Nephron (organoid): ENCODE data around the gene FRMD1.

Experiments used
- H3K27ac Mint-ChIP-seq, 3 experiments: 2 replicates each; pipeline ENCODE4 v1.8.0; 2020; ENCODE audit warnings: mixed read lengths in 3 of 3, mild to moderate bottlenecking in 2 of 3, moderate library complexity in 1 of 3
- H3K27me3 Mint-ChIP-seq: 2 replicates; pipeline ENCODE4 v1.8.0; 2021; ENCODE audit warnings: low read depth, mild to moderate bottlenecking, moderate library complexity, mixed read lengths
- H3K36me3 Mint-ChIP-seq: 2 replicates; pipeline ENCODE4 v1.8.0; 2020; ENCODE audit warnings: low read depth, mixed read lengths
- H3K4me1 Mint-ChIP-seq: 2 replicates; pipeline ENCODE4 v1.8.0; 2020; ENCODE audit warnings: mixed read lengths
- H3K4me3 Mint-ChIP-seq, 3 experiments: 2 replicates each; pipeline ENCODE4 v1.8.0; 2020; ENCODE audit warnings: mild to moderate bottlenecking in 3 of 3, mixed read lengths in 3 of 3, moderate library complexity in 2 of 3
- H3K9me3 Mint-ChIP-seq: 2 replicates; pipeline ENCODE4 v1.8.0; 2020; ENCODE audit warnings: mixed read lengths
- TF ChIP-seq, protein P1 (sequence below), 3 experiments: fragments of 200-600 bp; sonication (generic); IDR thresholded peaks; one replicate each; pipeline ENCODE4 v1.5.0; 2021; ENCODE audit warnings: antibody characterized with exemption in 3 of 3; ENCODE audit not compliant: unreplicated experiment in 3 of 3

FRMD1 gene

DNA sequence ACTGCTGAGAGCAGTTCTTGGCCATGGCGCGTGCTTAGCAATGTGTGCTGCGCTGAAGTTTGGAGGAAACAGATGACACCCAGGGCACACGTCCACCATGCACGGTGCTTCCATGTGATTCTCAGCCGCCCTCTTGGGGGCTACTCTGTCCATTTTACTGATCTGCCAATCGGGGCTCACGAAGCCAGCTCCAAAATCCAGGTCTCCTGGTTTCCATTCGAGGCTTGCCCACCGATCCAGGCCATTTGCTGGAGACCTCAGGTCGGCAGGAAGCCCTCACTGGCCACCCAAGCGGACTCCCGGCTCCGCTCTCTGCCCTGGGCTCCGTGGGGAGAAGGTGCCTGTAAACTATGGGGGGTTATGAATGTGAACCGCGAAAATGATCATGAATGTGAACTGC is 11.7 kb upstream of the FRMD1 start:
- Mint-ChIP-seq H3K36me3 (no peaks in the 10 kb centered on the region), H3K9me3 (no peaks in the 10 kb centered on the region), H3K4me3 (no peak overlapping the region), H3K4me1 (peaks cover 68% of the 10 kb centered on the region), H3K27me3 (peaks cover 21% of the 10 kb centered on the region), H3K27ac (peak overlapping the region; percentile 90 to 100 (median 94))
- TF ChIP-seq, protein P1, sequence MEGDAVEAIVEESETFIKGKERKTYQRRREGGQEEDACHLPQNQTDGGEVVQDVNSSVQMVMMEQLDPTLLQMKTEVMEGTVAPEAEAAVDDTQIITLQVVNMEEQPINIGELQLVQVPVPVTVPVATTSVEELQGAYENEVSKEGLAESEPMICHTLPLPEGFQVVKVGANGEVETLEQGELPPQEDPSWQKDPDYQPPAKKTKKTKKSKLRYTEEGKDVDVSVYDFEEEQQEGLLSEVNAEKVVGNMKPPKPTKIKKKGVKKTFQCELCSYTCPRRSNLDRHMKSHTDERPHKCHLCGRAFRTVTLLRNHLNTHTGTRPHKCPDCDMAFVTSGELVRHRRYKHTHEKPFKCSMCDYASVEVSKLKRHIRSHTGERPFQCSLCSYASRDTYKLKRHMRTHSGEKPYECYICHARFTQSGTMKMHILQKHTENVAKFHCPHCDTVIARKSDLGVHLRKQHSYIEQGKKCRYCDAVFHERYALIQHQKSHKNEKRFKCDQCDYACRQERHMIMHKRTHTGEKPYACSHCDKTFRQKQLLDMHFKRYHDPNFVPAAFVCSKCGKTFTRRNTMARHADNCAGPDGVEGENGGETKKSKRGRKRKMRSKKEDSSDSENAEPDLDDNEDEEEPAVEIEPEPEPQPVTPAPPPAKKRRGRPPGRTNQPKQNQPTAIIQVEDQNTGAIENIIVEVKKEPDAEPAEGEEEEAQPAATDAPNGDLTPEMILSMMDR (IDR thresholded peaks at IDR 0.05; ENCODE audit: unreplicated experiment in 3 of 3): no peak

DNA sequence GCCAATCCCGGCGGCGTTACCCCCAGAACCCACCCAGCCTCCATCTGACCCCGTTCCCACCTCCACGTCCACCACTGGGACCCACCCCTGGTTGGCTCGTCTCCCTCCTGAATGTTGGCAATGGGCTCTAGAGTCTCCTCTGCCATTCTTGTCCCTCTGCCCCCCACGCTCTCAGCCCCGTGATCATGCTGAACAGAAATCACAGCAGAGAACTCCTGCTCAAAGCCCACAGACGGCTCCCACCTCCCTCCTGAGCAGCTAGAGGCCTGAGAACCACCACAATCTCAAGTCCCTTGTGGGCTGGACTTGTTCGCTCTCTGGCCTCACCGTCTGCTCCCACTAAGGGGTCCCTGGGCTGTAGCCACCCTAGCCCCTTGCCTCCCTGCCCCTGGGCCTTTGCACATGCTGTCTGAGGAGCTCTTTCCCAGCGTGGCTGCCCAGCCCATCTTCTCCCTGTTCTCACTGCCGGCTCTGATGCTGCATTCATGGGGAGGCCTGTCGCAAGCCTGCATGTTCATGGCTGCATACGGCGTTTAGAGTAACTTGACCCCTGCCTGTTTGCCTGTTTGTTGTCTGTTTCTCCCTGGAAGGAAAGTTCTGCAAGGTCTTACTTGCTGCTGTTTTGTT is 11.2 kb upstream of the FRMD1 start:
- no peaks in the 10 kb centered on the region for H3K36me3 Mint-ChIP-seq
- H3K4me1 Mint-ChIP-seq: peaks cover 65% of the 10 kb centered on the region
- peaks cover 18% of the 10 kb centered on the region for H3K27me3 Mint-ChIP-seq
- H3K9me3 Mint-ChIP-seq: no peaks in the 10 kb centered on the region
- H3K27ac Mint-ChIP-seq: peak overlapping the region; percentile 90 to 100 (median 94)
- H3K4me3 Mint-ChIP-seq: peak overlapping the region in 2 of 3 experiments; percentile 25 to 26
- TF ChIP-seq, protein P1 (IDR thresholded peaks at IDR 0.05; ENCODE audit: unreplicated experiment in 3 of 3): no peak

DNA sequence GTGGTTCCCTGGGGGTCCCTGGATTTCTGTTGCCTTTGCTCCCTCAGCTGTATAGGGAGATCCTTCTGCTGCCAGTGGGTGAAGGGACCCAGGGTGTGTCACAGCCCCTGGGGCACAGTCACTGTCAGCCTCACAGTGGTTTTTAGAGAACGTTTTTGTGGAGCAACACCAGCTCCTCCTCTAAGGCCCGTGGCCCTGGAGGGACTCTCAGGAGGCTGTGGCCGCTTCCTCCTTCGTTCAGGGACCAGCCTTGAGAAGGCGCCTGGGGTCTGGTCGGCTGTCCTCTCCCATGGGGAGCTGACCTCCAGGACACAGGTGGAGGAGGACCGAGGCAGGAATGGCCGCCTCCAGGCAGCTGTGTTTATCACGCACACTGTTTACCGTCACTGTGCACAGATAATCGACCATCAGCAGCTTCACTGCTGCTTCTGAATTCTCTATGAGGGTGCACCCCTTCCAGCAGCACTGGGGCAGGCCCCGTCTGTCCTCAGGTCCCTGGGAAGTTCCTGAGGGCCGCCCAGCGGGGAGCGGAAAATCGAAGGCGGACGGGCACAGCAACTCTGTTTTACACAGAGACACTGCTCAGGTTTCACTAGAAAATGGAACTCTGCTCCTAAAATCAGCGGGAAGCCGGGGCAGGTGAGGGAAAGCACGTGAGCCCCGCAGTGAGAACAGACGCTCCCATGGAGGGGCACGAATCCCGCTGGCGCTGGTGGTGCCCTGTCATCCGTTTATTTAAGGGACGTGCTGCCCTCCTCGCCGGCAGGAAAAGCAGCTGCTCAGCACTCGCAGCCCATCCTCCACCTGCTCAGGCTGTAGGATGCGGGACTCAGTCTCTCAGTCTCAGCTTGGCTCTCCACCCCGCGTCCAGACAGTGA is 10.4 kb upstream of the FRMD1 start:
- TF ChIP-seq, protein P1 (IDR thresholded peaks at IDR 0.05; ENCODE audit: unreplicated experiment in 3 of 3): no peak
- peaks cover 18% of the 10 kb centered on the region for H3K27me3 Mint-ChIP-seq
- no peaks in the 10 kb centered on the region for H3K9me3 Mint-ChIP-seq
- peak overlapping the region; percentile 90 to 100 (median 94) for H3K27ac Mint-ChIP-seq
- no peaks in the 10 kb centered on the region for H3K36me3 Mint-ChIP-seq
- peak overlapping the region in 1 of 3 experiments; percentile 25 for H3K4me3 Mint-ChIP-seq
- H3K4me1 Mint-ChIP-seq: peaks cover 65% of the 10 kb centered on the region

DNA sequence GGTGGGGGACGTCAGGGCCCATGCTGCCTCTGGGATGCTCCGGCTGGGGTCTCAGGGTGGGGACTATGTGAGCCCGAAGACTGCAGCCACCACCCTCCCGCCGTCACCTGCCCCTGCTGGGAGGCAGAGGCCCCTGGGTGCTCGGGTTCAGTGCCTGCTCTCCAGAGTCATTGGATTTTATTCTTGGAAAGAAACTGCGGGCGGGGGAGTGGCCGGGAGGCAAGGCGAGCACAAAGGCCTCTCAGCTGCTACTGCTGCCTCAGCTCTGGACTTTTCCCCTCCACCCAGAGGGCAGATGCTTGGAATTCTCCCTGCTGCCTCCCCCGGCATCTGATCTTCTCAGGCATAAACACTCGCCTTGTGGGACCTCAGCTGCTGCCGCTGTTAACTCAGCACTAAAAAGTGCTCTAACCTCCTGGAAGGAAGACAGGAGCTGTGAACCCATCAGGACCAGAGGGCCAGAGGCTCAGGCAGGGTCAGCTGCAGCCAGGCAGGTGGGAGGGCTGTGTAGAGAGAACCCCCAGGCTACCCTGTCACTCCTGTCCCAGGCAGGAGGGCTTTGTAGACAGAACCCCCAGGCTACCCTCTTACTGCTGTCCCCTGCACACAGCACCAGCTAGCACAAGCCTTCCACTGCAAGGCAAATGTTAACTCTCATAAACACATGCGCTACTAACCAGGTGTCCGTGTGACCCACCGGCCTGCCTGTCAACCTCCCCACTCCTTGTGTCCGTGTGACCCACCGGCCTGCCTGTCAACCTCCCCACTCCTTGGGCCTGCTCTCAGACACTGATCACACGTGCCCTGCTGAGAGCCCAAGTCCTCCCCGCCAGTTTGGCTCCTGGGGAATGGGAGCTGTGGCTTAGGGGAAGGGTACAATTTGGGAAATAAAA is 9.4 kb upstream of the FRMD1 start:
- H3K4me1 Mint-ChIP-seq: peaks cover 70% of the 10 kb centered on the region
- H3K27me3 Mint-ChIP-seq: peaks cover 13% of the 10 kb centered on the region
- H3K9me3 Mint-ChIP-seq: no peaks in the 10 kb centered on the region
- no peaks in the 10 kb centered on the region for H3K36me3 Mint-ChIP-seq
- H3K27ac Mint-ChIP-seq: peak overlapping the region; percentile 94 to 100 (median 99)
- peak overlapping the region; percentile 47 to 52 (median 51) for H3K4me3 Mint-ChIP-seq
- TF ChIP-seq, protein P1 (IDR thresholded peaks at IDR 0.05; ENCODE audit: unreplicated experiment in 3 of 3): no peak

DNA sequence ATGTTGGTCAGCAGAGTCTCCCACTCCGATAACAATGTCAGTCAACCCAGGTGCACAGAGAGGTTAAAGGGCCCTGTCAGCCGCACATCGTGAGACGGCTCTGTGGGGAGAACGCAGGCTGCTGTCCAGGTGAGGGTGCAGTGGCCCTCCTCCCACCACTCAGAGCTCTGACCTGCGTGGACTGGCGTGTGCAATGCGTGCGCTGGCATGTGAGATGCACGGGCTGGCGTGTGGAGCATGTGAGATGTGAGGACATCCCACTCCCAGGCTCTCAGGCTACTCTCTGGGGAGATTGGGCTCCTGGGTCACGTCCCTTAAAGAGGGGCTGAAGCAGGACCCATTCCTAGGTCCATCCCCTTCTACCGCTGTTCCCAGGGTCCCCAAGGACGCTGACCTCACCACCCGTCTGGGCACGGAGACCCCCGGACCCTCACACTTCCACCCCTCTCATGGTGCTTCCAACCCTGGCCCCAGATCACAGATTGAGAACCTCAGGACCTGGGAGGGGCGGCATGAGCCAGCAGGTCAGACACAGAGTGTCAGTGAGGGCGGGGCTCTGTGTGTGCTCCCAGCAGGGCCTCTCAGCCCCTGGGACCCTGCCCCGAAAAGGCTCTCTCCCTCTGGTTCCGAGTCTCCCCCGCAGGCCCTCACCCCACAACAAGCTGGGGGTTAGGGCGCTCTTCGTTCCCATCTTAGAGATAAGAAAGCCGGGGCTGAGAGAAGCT is 8.6 kb upstream of the FRMD1 start:
- Mint-ChIP-seq H3K4me3 (peak overlapping the region; percentile 21 to 52 (median 51)), H3K27me3 (peaks cover 5% of the 10 kb centered on the region), H3K27ac (peak overlapping the region; percentile 94 to 100 (median 99)), H3K4me1 (peaks cover 69% of the 10 kb centered on the region), H3K36me3 (no peaks in the 10 kb centered on the region), H3K9me3 (no peaks in the 10 kb centered on the region)
- TF ChIP-seq, protein P1 (IDR thresholded peaks at IDR 0.05; ENCODE audit: unreplicated experiment in 3 of 3): no peak
